HUDEP-2 (cell line): Measurements from ENCODE around the gene RCAN2.
"Not testable (repeated sequence)": the region's sequence is repeated elsewhere in the genome, so short reads cannot be mapped to it uniquely, and the experiment has no call there.

Experiments
- DNase-seq, 76 experiments: peaks; one replicate each; lab custom pipeline; 2025; ENCODE audit not compliant: unreplicated experiment in 76 of 76; lab: John Stamatoyannopoulos, UW

The RCAN2 gene

GRCh38 chr6:46440641-46441040, 50.6 kb downstream of the RCAN2 start:
- DNase-seq = no peak

GRCh38 chr6:46440141-46440540, 51.1 kb downstream of the RCAN2 start:
- no peak for DNase-seq

GRCh38 chr6:46438245-46438644, 53.0 kb downstream of the RCAN2 start:
- no peak for DNase-seq

- no peak for DNase-seq
Measured at GRCh38 chr6:46437671-46438221, 53.5 kb downstream of the RCAN2 start.

- no peak for DNase-seq
Measured at GRCh38 chr6:46422619-46423018, 68.6 kb downstream of the RCAN2 start.

GRCh38 chr6:46421939-46422338, 69.3 kb downstream of the RCAN2 start:
- DNase-seq = no peak

- no peak for DNase-seq
Measured at GRCh38 chr6:46420921-46421638, 70.2 kb downstream of the RCAN2 start.

- peak in 27 of 76 experiments; percentile 2 to 55 (median 19) for DNase-seq
Measured at GRCh38 chr6:46419576-46420002, 71.7 kb downstream of the RCAN2 start.

- DNase-seq = no peak
Measured at GRCh38 chr6:46414398-46414797, 76.9 kb downstream of the RCAN2 start.

GRCh38 chr6:46412662-46413061, 78.6 kb downstream of the RCAN2 start:
- DNase-seq = no peak

- DNase-seq = no peak
Measured at GRCh38 chr6:46411456-46412197, 79.6 kb downstream of the RCAN2 start.

- DNase-seq = peak in 6 of 76 experiments; percentile 2 to 18 (median 12)
Measured at GRCh38 chr6:46410334-46410953, 80.8 kb downstream of the RCAN2 start.

- DNase-seq = no peak
Measured at GRCh38 chr6:46407776-46408530, 83.3 kb downstream of the RCAN2 start.

GRCh38 chr6:46407246-46407645, 84.0 kb downstream of the RCAN2 start:
- DNase-seq = no peak

GRCh38 chr6:46405620-46406180, 85.5 kb downstream of the RCAN2 start:
- not testable (repeated sequence) for DNase-seq

- DNase-seq = no peak
Measured at GRCh38 chr6:46400898-46401297, 90.4 kb downstream of the RCAN2 start.

- DNase-seq = no peak
Measured at GRCh38 chr6:46395530-46395929, 95.7 kb downstream of the RCAN2 start.

GRCh38 chr6:46393940-46394337, 97.3 kb downstream of the RCAN2 start:
- no peak for DNase-seq

- DNase-seq = no peak
Measured at GRCh38 chr6:46393161-46393939, 97.9 kb downstream of the RCAN2 start.

- no peak for DNase-seq
Measured at GRCh38 chr6:46392294-46392693, 99.0 kb downstream of the RCAN2 start.
